Heart left ventricle (tissue), 13 donors: ENCODE measurements around the gene ODAM.

Experiments
- POLR2A ChIP-seq, 2 donors: fragments of 450-650 bp; IDR thresholded peaks; one replicate each; pipeline ENCODE4 v1.6.1; 2017; ENCODE audit warnings: antibody characterized with exemption in 2 of 2, mild to moderate bottlenecking in 2 of 2, moderate library complexity in 2 of 2
- TF ChIP-seq, protein P1 (sequence below), 12 donors: fragments of 200-600 bp; sonication (generic) in 4 of 12; IDR thresholded peaks; one replicate each; pipeline versions ENCODE4 v1.5.0 to v1.8.0; 2018 to 2022; ENCODE audit warnings: antibody characterized with exemption in 12 of 12, mild to moderate bottlenecking in 5 of 12
- donor health status: ischemic (EF 13 %, LVEDD 7.1; RV severe dilation, severe dysfunction).
- donor health status: DM: no; HTN: yes; CAD: no.
- donor health status: DM: no; HTN: no; CAD: no.
- donor health status: ischemic (EF 25% LVEDD 6.9; RV normal size, moderate dysfunction).
- donor health status: ischemic (EF 25% LVEDD 5.7; RV mildly dilated, moderate dysfunction).
- donor health status: ischemic (EF 35%, LVEDD 5.7; RV mildly dilated, moderate dysfunction).
- donor health status: nonischemic (EF 11% LVEDD 7.7; RV severe dilation, severe dysfunction).
- donor health status: DM: yes; HTN: yes; CAD: no.
- donor health status: PGD.
- donor health status: ischemic (EF 29% LVEDD 5.4; RV normal size, mild dysfunction).
- donor health status: nonischemic (EF 23%, LVEDD 6.1; RV moderate dilation, normal function).

DNA sequence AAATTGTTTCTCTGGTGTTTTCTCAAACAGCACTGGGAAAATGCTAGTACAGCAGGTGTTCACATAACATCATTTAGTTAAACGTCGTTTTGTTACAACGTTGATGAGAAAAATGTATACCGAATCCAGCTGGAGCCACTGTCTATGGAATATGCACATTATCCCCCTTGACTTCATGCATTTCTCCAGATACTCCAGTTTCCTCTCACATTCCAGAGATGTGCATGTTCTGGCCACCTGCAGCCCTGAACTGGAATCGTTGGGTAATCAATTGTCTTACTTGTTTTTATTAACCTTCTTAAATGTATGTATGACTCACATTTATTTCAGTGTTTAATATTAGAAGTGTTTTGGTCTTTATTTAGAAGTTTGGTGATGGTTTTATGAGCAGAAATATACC, 18.4 kb upstream of the ODAM start:
- TF ChIP-seq, protein P1, sequence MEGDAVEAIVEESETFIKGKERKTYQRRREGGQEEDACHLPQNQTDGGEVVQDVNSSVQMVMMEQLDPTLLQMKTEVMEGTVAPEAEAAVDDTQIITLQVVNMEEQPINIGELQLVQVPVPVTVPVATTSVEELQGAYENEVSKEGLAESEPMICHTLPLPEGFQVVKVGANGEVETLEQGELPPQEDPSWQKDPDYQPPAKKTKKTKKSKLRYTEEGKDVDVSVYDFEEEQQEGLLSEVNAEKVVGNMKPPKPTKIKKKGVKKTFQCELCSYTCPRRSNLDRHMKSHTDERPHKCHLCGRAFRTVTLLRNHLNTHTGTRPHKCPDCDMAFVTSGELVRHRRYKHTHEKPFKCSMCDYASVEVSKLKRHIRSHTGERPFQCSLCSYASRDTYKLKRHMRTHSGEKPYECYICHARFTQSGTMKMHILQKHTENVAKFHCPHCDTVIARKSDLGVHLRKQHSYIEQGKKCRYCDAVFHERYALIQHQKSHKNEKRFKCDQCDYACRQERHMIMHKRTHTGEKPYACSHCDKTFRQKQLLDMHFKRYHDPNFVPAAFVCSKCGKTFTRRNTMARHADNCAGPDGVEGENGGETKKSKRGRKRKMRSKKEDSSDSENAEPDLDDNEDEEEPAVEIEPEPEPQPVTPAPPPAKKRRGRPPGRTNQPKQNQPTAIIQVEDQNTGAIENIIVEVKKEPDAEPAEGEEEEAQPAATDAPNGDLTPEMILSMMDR (IDR thresholded peaks at IDR 0.05) = no peak
- TF ChIP-seq POLR2A (IDR thresholded peaks at IDR 0.05) = no peak
